ENCODE measurements around the gene CCDC87. TPM values are rescaled to one million over a fixed set of nuclear protein-coding genes. Genes with fewer than 3 reads are reported as not detected.
"Not testable (repeated sequence)": the region's sequence is repeated elsewhere in the genome, so short reads cannot be mapped to it uniquely, and the experiment has no call there.

Gene CCDC87
- total RNA-seq, 2 experiments from 2014 or later = 0.16 to 0.23 TPM

DNA sequence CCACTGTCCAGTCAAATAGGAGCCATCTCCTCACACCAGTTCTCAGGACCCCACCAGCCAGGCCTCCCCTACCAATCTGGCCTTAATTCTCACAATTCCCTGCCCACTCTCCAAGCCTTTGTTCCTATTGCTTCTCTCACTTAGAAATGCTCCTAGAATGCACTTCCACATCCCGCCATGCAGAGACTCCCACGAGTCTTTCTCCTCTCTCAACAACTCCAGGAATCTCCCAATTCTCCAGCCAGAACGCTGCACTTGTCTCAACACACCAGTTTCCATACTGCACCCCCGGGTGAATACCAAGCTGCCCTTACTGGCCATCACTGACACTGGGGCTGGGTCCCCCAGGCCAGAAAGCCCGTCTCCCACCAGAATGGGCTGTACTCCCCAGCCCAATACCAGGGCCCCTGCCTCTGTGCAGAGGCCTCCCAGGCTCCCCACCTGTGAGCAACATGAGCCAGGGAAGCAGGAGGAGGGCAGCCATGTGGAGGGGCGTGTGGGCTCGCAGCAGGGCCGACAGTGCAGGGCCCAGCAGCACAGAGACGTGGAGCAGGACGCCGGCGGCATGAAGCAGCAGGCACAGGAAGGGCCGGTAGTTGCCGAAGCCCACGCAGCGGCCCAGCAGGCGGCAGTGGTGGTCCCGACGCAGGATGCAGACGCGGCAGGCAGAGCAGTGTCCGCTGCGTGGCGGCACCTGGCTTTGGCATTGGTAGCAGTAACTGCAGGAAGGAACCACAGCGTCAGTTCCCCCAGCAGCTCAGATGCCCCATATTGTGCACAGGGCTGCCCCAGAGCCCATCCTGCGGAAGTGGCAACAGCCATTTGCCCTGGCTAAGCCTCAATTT lies 49.4 kb downstream of the CCDC87 start:
- Mint-ChIP-seq H3K4me3 (peak overlapping the region; percentile 67), H3K4me1 (peaks cover 21% of the 10 kb centered on the region), H3K27me3 (no peaks in the 10 kb centered on the region), H3K27ac (peak overlapping the region; percentile 84), H3K36me3 (no peaks in the 10 kb centered on the region), H3K9me3 (no peaks in the 10 kb centered on the region)
- DNase-seq = peak; percentile 76

DNA sequence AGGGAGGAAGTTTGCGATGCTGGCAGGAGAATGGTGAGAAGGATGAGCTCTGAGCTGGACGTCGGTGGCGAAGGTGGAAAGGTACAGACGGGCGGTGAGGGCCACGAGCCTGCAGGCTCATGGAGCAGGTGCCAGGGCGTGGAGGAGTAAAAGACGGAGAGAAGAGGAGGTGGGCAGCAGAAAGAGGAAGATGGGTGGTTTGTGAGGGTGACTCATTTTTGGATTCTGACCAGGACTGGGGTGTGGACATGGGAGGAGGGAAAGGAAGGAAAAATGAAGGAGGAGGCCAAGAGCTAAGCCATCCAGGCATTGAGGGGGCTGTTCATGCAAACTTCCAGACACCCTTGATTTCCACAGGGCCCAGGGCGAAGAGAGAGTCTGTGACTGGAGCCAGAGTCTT lies 50.5 kb downstream of the CCDC87 start:
- no peaks in the 10 kb centered on the region for H3K9me3 Mint-ChIP-seq
- no peak overlapping the region for H3K4me3 Mint-ChIP-seq
- peaks cover under 1% of the 10 kb centered on the region for H3K36me3 Mint-ChIP-seq
- DNase-seq = no peak
- H3K27me3 Mint-ChIP-seq = no peaks in the 10 kb centered on the region
- no peak overlapping the region for H3K27ac Mint-ChIP-seq
- peaks cover 21% of the 10 kb centered on the region for H3K4me1 Mint-ChIP-seq

DNA sequence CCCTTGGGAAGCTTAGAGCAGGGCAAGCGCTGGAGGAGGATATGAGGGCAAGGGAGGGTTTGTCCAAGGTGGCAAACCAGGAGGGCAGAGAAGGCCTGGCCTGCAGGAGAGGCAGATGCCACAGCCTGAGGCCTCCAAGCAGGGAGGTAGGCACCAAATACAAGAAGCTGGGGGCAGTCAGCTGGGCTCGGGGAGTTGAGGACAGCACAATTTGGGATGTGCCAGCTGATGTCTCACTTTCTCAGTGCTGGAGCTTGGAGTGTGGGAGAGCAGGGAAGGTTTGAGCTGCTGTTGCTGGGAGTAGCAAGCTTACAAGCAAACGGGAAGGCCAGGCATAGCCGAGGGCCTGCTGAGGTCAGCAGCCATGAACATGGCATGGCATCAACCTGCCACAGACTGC lies 51.0 kb downstream of the CCDC87 start:
- H3K27me3 Mint-ChIP-seq = no peaks in the 10 kb centered on the region
- DNase-seq = no peak
- H3K4me1 Mint-ChIP-seq = peaks cover 21% of the 10 kb centered on the region
- no peaks in the 10 kb centered on the region for H3K9me3 Mint-ChIP-seq
- no peak overlapping the region for H3K4me3 Mint-ChIP-seq
- H3K36me3 Mint-ChIP-seq = peaks cover 2% of the 10 kb centered on the region
- no peak overlapping the region for H3K27ac Mint-ChIP-seq

DNA sequence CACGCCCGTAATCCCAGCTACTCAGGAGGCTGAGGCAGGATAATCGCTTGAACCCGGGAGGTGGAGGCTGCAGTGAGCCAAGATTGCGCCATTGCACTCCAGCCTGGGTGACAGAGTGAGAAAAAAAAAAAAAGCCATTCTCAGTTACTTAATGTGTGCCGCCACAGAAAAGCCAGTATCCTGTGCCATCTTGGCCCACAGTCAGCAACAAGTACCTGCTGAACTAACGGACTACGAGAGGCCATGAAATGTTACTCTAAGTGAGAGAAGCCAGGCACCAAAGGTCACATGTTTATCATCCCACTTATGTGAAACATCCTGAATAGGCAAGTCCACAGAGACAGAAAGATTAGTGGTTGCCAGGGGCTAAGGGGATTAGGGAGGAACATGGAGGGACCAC lies 52.3 kb downstream of the CCDC87 start:
- H3K27ac Mint-ChIP-seq, DNase-seq, H3K4me3 Mint-ChIP-seq, H3K36me3 Mint-ChIP-seq, H3K27me3 Mint-ChIP-seq, H3K9me3 Mint-ChIP-seq: not testable (repeated sequence)
- H3K4me1 Mint-ChIP-seq = peaks cover 19% of the 10 kb centered on the region

Other genes starting within 250 kb of the CCDC87 start
- gene BRMS1, start 248.0 kb downstream of the CCDC87 start, total RNA-seq = 10 to 100 TPM; 47.5 to 48.8 TPM
- gene B4GAT1, start 245.4 kb downstream of the CCDC87 start, total RNA-seq = 10 to 100 TPM in 1 of 2 experiments, 1 to 10 TPM in 1; 9.5 to 10.0 TPM
- gene SLC29A2, start 221.3 kb downstream of the CCDC87 start, total RNA-seq = 1 to 10 TPM; 8.1 to 9.0 TPM
- gene NPAS4, start 172.0 kb downstream of the CCDC87 start, total RNA-seq = under 1 TPM in 1 of 2 experiments, not detected in 1; 0.16 TPM
- gene MRPL11, start 154.2 kb downstream of the CCDC87 start, total RNA-seq = 100 to 1,000 TPM; 159 to 161 TPM
- gene PELI3, start 126.2 kb downstream of the CCDC87 start, total RNA-seq = 1 to 10 TPM; 5.8 to 6.4 TPM
- gene DPP3, start 112.6 kb downstream of the CCDC87 start, total RNA-seq = 10 to 100 TPM; 70.7 to 75.3 TPM
- 10 to 100 TPM in 1 of 2 experiments, 1 to 10 TPM in 1; 7.7 to 13.1 TPM for gene BBS1, start 82.4 kb downstream of the CCDC87 start, total RNA-seq
- 10 to 100 TPM in 1 of 2 experiments, 1 to 10 TPM in 1; 9.6 to 10.3 TPM for gene ZDHHC24, start 47.0 kb downstream of the CCDC87 start, total RNA-seq
- gene ACTN3, start 46.2 kb downstream of the CCDC87 start, total RNA-seq = under 1 TPM; 0.06 to 0.12 TPM
- gene CTSF, start 24.5 kb downstream of the CCDC87 start, total RNA-seq = 1 to 10 TPM; 1.2 to 1.4 TPM
- 10 to 100 TPM; 19.7 to 20.9 TPM for gene CCS, start 122 bp upstream of the CCDC87 start, total RNA-seq
- gene RBM14, start 23.6 kb upstream of the CCDC87 start, total RNA-seq = 100 to 1,000 TPM; 157 to 162 TPM
- 100 to 1,000 TPM; 134 to 140 TPM for gene RBM4, start 45.6 kb upstream of the CCDC87 start, total RNA-seq
- gene RBM4B, start 84.8 kb upstream of the CCDC87 start, total RNA-seq = 10 to 100 TPM; 12.2 to 15.5 TPM
- 1 to 10 TPM; 1.4 to 1.7 TPM for gene SPTBN2, start 136.2 kb upstream of the CCDC87 start, total RNA-seq

Data from activated naive CD8-positive, alpha-beta T cell treated with anti-CD3 and anti-CD28 coated beads for 36 hours (primary cell).